Measurements from ENCODE around the gene BMP7. TPM values are rescaled to one million over a fixed set of nuclear protein-coding genes. Genes with fewer than 3 reads are reported as not detected.

BMP7 gene
- total and polyA plus RNA-seq, 2 of the 13 experiments (the other 11 are each of a cell fraction or from before 2014, with no cell fraction given) = not detected

GRCh38 chr20:57306747-57307146 is 40.3 kb upstream of the BMP7 start:
- intact Hi-C loops (cut with micrococcal nuclease; ENCODE audit: unreplicated experiment) = no loop called here
- Histone ChIP-seq H3K9me3 (ENCODE audit: low read length) (no peaks in the 10 kb centered on the region), H3K4me2 (ENCODE audit: low read depth, low read length) (no peak overlapping the region), H2AFZ (ENCODE audit: low read length) (no peak overlapping the region), H3K27ac (ENCODE audit: extremely low read length, insufficient read depth, low read length) (no peak overlapping the region), H3K4me1 (ENCODE audit: insufficient read depth, low read length) (no peaks in the 10 kb centered on the region), H4K20me1 (ENCODE audit: insufficient read depth, low read length) (no peaks in the 10 kb centered on the region), H3K27me3 (ENCODE audit: control insufficient read depth in 1 of 2, insufficient read depth in 2 of 2, low read length in 2 of 2) (peaks cover 1 to 59% of the 10 kb centered on the region in 2 experiments; a peak in 4 of 5 replicates), H3K36me3 (replicated peaks in 1 of 2; ENCODE audit: control insufficient read depth in 1 of 2, insufficient read depth in 2 of 2, low read length in 2 of 2) (no peaks in the 10 kb centered on the region), H3K9ac (ENCODE audit: insufficient read depth, low read depth, low read length) (no peak overlapping the region), H3K79me2 (ENCODE audit: insufficient read depth, low read length) (no peaks in the 10 kb centered on the region), H3K4me3 (replicated peaks in 1 of 3; ENCODE audit: insufficient read depth in 1 of 3, low read depth in 2 of 3, low read length in 3 of 3) (no peak overlapping the region)
- TF ChIP-seq MEF2D (CRISPR knock-in tag; IDR thresholded peaks at IDR 0.05) (no peak), TARDBP (CRISPR knock-in tag; IDR thresholded peaks at IDR 0.05) (no peak), SP5 (CRISPR knock-in tag; IDR thresholded peaks at IDR 0.05; ENCODE audit: borderline replicate concordance, low read depth) (no peak), SNAPC4 (CRISPR knock-in tag; IDR thresholded peaks at IDR 0.05) (no peak), CCDC6 (CRISPR knock-in tag; IDR thresholded peaks at IDR 0.05) (no peak), PRPF4 (IDR thresholded peaks at IDR 0.05; ENCODE audit: low read depth, low read length, poor library complexity, severe bottlenecking) (no peak), NFIC (IDR thresholded peaks at IDR 0.05; ENCODE audit: low read length) (no peak)
- FAIRE-seq = no peak
- no peak for ATAC-seq
- ChIA-PET CTCF (ENCODE audit: low intra/inter-chr PET ratio, low total read pairs) (no interaction called here), POLR2A (no interaction called here)
- 7% methylated on average over 5 of the region's 5 CpGs for WGBS (ENCODE audit: low lambda C conversion rate)
- no peak for DNase-seq (ENCODE audit: low spot score)
- no TSS peak for BruUV-seq (replicated peaks)
- in situ Hi-C loops (cut with HindIII; ENCODE audit: extremely low pct_ligation_motif_present, low pct_unique_long_range_greater_than_20kb) = no loop called here
